ENCODE data around the gene ELSPBP1.
"Not testable (repeated sequence)": the region's sequence is repeated elsewhere in the genome, so short reads cannot be mapped to it uniquely, and the experiment has no call there.

The ELSPBP1 gene

GRCh38 chr19:47994209-47994802 is at the start of gene ELSPBP1:
ELSPBP1 (plus strand) TSS chr19:47994632; CDS start chr19:48008668, 14,036 bp downstream.
- no peak for DNase-seq (ENCODE audit: low spot score)

DNA sequence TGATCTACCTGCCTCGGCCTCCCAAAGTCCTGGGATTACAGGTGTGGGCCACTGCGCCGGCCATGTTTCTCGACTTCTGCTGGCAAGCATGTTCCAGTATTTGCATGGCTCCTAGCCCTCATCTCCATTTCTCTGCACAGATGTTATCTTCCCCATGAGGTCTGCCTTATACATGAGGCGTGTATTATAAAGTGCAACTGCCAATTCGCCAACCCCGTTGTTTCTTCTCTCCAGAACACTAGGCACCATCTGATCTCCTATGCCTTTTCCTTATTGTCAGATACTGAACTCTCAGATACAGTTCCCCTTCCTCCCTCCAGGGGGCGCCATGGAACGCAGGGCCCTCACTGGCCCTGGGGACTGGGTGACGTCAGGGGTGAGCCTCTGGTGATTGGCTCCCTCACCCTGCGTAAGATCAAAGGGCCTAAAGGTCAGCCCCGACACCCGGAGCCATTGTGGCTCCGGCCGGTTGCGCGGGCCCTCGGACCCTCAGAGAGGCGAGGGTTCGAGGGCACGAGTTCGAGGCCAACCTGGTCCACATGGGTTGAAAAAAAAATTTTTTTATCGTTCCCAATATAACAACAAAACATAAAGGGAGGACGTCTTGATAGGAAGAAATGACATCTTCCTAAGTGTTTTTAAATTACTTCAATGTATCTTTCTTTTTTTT is 44.4 kb upstream of the ELSPBP1 start:
- DNase-seq (ENCODE audit: low spot score), result not testable (repeated sequence)

GRCh38 chr19:47952132-47952531 is 42.3 kb upstream of the ELSPBP1 start:
- DNase-seq (ENCODE audit: low spot score), result not testable (repeated sequence)

DNA sequence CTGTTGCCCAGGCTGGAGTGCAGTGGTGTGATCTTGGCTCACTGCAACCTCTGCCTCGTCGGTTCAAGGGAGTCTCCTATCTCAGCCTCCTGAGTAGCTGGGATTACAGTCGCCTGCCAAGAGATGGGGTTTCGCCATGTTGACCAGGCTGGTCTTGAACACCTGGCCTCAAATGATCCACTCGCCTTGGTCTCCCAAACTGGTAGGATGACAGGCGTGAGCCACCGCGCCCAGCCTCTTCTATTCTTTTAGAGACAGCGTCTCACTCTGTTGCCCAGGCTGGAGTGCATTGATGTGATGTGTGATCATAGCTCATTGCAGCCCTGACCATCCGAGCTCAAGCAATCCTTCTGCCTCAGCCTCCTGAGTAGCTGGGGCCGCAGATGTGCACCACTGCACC is 38.5 kb upstream of the ELSPBP1 start:
- not testable (repeated sequence) for DNase-seq (ENCODE audit: low spot score)

DNA sequence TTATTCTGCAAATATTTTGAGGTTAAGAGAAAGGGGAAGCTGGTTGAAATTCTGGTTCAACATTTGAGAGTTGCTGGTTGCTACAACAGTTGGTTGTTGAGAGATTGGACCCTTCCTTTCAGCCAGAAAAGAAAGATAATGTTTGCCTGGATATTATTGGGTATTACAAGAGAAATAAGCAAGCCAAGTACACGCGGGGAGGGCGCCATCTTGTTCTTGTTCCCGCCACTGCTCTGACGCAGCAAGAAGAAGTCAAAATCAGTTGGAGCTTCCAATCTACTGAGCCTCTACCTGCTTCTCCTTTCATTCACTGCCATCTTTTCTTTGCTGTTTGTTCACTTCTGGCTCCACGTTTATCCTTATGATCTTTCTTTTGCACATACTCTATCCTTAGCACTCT is 20.9 kb upstream of the ELSPBP1 start:
- no peak for DNase-seq (ENCODE audit: low spot score)

GRCh38 chr19:47991191-47991808 is 3.1 kb upstream of the ELSPBP1 start:
- DNase-seq (ENCODE audit: low spot score), result no peak

DNA sequence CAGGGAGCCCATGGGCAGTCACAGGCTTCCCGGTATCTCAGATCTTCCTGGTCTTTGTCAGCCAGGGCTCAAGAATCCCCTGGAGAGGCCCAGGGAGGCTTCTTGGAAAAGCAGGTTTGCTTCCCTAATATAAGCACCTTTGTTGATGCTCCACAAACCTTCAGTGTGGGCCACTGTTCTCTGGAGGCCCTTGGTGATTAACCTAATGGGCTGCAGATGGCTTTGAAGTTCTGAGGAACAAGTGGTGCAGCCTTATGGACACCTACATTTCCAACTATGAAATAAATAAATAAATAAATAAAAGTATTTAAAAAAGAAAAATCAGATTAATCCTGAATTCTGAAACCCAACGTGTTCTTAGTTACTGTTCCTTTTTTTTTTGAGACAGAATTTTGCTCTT is 2.4 kb upstream of the ELSPBP1 start, which contains the start of gene BSPH1:
Gene BSPH1, minus strand, starts transcription at position 101 of the 400 bp plus-strand sequence. Its CDS starts 89 bp downstream, at position 12.
- DNase-seq (ENCODE audit: low spot score), result no peak

DNA sequence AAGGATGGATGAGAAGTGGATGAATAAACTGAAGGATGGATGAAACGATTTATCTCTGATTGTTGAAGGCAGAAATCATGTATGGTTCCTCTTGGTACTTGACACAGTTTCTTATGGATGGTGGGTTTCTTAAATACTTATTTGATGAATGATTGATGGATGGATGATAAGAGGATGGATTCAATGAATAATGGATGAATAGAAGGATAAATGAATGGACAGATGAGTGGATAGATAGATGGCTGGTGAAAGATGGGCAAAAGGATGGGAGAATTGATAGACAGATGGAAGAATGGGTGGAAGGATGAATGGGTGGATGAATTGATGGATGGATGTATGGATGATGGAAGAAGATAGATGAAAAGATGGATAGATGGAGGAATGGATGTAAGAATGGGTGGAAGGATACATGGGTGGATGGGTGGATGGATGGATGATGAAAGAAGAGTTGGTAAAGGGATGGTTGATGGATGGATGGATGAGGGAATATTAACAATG is 1.8 kb downstream of the ELSPBP1 start:
- no peak for DNase-seq (ENCODE audit: low spot score)

GRCh38 chr19:47998800-47999199 is 4.4 kb downstream of the ELSPBP1 start:
- DNase-seq (ENCODE audit: low spot score), result no peak

- no peak for DNase-seq (ENCODE audit: low spot score)
These were observed 6.4 kb downstream of the ELSPBP1 start for GRCh38 chr19:48000846-48001245.

- DNase-seq (ENCODE audit: low spot score), result no peak
These were observed 9.8 kb downstream of the ELSPBP1 start for GRCh38 chr19:48004236-48004635.

DNA sequence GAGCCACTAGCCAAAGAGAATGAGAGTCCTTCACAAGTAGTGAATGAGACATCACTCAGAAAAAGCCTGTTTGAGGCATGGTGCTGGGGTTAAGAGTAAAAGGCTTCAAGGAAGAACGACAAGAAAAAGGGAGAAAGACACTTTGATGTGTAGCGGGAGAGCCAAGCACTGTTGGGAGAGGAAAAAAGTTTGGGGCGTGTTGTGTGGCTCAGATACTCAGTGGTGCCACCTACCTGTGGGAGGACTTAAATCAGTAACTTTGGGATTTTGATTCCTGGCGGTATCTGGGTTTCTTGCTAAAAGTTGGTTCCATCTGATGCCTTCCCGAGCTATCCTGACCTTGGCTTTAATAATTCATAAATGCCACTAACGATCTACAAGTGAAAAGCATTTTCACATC is 12.3 kb downstream of the ELSPBP1 start:
- DNase-seq (ENCODE audit: low spot score), result no peak

- DNase-seq (ENCODE audit: low spot score), result no peak
These were observed 16.7 kb downstream of the ELSPBP1 start for GRCh38 chr19:48010932-48011758.

DNA sequence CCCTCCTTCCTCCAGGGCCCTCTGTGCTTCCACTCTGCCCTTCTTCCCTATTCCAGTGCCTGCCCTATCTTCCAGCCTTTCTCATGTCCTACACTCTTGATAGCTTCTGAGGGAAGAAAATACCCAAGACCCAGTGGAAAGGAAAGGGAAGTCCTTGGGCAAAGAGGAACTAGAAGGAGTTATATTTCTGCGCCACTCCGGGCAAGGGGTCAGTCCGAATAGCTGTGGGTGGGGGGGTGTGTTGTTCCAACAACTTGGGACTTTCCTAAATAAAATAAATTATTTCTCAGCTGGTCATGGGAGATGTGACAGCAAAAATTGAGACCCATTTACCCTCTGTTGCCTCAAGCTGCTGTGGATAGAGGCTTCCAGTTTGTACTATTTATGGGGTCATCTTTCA is 26.3 kb downstream of the ELSPBP1 start:
- DNase-seq (ENCODE audit: low spot score), result no peak

- DNase-seq (ENCODE audit: low spot score), result no peak
These were observed 28.6 kb downstream of the ELSPBP1 start for GRCh38 chr19:48023011-48023410.

- DNase-seq (ENCODE audit: low spot score), result no peak
These were observed 29.1 kb downstream of the ELSPBP1 start for GRCh38 chr19:48023518-48023917.

DNA sequence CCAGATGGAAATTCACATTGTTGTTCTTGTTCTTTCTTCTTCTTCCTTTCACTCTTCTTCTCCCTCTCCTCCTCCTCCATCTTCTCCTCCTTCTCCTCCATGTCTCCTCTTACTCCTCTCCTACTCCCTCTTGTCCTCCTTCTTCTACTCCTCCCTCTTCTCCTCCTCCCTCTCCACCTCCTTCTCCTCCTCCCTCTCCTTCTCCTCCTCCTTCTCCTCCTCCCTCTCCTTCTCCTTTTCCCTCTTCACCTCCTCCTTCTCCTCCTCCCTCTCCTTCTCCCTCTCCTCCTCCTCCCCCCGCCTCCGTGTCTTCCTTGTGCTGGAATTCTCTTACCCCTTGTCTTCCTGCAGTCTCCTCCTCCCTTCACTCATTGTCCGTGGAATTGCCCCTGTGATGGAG is 31.0 kb downstream of the ELSPBP1 start:
- no peak for DNase-seq (ENCODE audit: low spot score)

- DNase-seq (ENCODE audit: low spot score), result no peak
These were observed 35.0 kb downstream of the ELSPBP1 start for GRCh38 chr19:48029431-48029830.

DNA sequence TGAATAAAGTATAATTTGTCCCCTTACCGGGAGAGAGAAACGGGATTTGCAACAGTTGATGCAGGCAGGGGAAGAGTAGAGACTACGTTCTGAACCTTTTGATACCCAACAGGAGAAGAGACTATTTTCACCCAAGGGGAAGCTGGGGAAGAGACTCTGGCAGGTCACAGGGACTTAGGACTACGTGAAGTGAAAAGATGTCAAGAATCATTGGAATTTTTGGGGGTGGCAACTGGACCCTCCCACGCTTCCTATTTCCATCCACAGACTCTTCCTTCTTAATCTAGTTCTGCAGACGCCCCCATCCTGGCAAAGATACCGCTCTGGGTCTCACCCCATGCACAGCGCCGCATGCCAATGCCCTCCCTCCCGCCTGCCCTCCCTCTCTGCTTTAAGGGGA is 35.6 kb downstream of the ELSPBP1 start:
- no peak for DNase-seq (ENCODE audit: low spot score)

GRCh38 chr19:48033604-48034003 is 39.2 kb downstream of the ELSPBP1 start:
- DNase-seq (ENCODE audit: low spot score), result no peak

DNA sequence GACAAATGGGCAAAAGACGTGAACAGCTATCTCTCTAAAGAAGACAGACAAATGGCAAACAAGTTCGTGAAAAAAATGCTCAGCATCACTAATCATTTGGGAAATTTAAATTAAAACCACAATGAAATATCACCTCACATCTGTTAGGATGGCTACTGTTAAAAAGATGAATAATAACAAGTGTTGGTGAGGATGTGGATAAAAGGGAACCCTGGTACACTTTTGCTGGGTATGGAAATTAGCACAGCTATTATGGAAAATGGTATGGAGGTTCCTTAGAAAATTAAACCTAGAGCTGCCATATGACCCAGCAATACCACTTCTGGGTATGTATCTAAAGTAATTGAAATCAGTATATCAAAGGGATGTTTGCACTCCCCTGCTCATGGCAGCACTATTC is 42.3 kb downstream of the ELSPBP1 start:
- no peak for DNase-seq (ENCODE audit: low spot score)

GRCh38 chr19:48041877-48042580 is 47.6 kb downstream of the ELSPBP1 start:
- DNase-seq (ENCODE audit: low spot score), result no peak
